Measurements from ENCODE around the gene NDC80.

DNA sequence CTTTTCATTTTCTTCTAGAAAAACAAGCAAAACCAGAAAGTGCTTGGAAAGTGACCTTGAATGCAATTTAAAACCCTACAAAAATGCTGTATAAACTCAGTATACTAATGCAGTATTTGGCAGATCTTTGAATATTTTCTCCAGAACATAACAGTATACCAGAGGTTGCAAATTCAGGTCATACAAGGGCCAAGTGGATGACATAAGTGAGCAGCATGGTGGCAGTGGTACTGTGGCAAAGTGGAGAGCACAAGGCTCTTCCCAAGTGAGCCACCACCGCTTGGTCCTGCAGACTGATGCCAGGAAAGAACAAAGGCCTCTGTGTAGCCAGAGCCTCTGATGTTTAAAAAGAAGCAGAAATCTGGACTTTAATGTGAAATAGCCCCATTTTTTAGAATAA is 33.1 kb upstream of the NDC80 start:
- TF ChIP-seq POLR2A (IDR thresholded peaks at IDR 0.05) = no peak
- TF ChIP-seq, protein P1, sequence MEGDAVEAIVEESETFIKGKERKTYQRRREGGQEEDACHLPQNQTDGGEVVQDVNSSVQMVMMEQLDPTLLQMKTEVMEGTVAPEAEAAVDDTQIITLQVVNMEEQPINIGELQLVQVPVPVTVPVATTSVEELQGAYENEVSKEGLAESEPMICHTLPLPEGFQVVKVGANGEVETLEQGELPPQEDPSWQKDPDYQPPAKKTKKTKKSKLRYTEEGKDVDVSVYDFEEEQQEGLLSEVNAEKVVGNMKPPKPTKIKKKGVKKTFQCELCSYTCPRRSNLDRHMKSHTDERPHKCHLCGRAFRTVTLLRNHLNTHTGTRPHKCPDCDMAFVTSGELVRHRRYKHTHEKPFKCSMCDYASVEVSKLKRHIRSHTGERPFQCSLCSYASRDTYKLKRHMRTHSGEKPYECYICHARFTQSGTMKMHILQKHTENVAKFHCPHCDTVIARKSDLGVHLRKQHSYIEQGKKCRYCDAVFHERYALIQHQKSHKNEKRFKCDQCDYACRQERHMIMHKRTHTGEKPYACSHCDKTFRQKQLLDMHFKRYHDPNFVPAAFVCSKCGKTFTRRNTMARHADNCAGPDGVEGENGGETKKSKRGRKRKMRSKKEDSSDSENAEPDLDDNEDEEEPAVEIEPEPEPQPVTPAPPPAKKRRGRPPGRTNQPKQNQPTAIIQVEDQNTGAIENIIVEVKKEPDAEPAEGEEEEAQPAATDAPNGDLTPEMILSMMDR (IDR thresholded peaks at IDR 0.05) = no peak
- no peak for TF ChIP-seq POLR2AphosphoS5 (IDR thresholded peaks at IDR 0.05; ENCODE audit: insufficient read depth in 1 of 2, low read depth in 1 of 2)

All from vagina (tissue), 2 donors.